Nephron progenitor cell (in vitro differentiated cells): ENCODE data around the gene GABRG3.
"Not testable (repeated sequence)": the region's sequence is repeated elsewhere in the genome, so short reads cannot be mapped to it uniquely, and the experiment has no call there.

Source experiments
- DNase-seq: peaks from one replicate; pipeline ENCODE4 v3.0.0; 2021
- H3K27ac Mint-ChIP-seq: 2 replicates; pipeline ENCODE4 v1.8.0; 2021; ENCODE audit warnings: mild to moderate bottlenecking, moderate library complexity, mixed read lengths
- H3K27me3 Mint-ChIP-seq: 2 replicates; pipeline ENCODE4 v1.8.0; 2021; ENCODE audit warnings: mild to moderate bottlenecking, low read depth, mixed read lengths; ENCODE audit not compliant: poor library complexity
- H3K36me3 Mint-ChIP-seq: 2 replicates; pipeline ENCODE4 v1.8.0; 2021; ENCODE audit warnings: low read depth, mixed read lengths
- H3K4me1 Mint-ChIP-seq: 2 replicates; pipeline ENCODE4 v1.8.0; 2021; ENCODE audit warnings: mixed read lengths
- H3K4me3 Mint-ChIP-seq: 2 replicates; pipeline ENCODE4 v1.8.0; 2021; ENCODE audit warnings: mild to moderate bottlenecking, moderate library complexity, mixed read lengths
- H3K9me3 Mint-ChIP-seq: 2 replicates; pipeline ENCODE4 v1.8.0; 2021; ENCODE audit warnings: mild to moderate bottlenecking, moderate library complexity, mixed read lengths
- TF ChIP-seq, protein P1 (sequence below): fragments of 200-600 bp; sonication (generic); IDR thresholded peaks from 2 replicates; pipeline ENCODE4 v1.5.0; 2021; ENCODE audit warnings: antibody characterized with exemption

The GABRG3 gene

GRCh38 chr15:26985050-26985449, 14.1 kb downstream of the GABRG3 start:
- no peak overlapping the region for H3K27ac Mint-ChIP-seq
- peaks cover 34% of the 10 kb centered on the region for H3K27me3 Mint-ChIP-seq
- peaks cover 8% of the 10 kb centered on the region for H3K9me3 Mint-ChIP-seq
- H3K4me1 Mint-ChIP-seq: no peaks in the 10 kb centered on the region
- no peak overlapping the region for H3K4me3 Mint-ChIP-seq
- TF ChIP-seq, protein P1, sequence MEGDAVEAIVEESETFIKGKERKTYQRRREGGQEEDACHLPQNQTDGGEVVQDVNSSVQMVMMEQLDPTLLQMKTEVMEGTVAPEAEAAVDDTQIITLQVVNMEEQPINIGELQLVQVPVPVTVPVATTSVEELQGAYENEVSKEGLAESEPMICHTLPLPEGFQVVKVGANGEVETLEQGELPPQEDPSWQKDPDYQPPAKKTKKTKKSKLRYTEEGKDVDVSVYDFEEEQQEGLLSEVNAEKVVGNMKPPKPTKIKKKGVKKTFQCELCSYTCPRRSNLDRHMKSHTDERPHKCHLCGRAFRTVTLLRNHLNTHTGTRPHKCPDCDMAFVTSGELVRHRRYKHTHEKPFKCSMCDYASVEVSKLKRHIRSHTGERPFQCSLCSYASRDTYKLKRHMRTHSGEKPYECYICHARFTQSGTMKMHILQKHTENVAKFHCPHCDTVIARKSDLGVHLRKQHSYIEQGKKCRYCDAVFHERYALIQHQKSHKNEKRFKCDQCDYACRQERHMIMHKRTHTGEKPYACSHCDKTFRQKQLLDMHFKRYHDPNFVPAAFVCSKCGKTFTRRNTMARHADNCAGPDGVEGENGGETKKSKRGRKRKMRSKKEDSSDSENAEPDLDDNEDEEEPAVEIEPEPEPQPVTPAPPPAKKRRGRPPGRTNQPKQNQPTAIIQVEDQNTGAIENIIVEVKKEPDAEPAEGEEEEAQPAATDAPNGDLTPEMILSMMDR: no peak
- H3K36me3 Mint-ChIP-seq: no peaks in the 10 kb centered on the region
- no peak for DNase-seq

GRCh38 chr15:26996250-26996649, 25.3 kb downstream of the GABRG3 start:
- no peak for DNase-seq
- no peaks in the 10 kb centered on the region for H3K4me1 Mint-ChIP-seq
- peaks cover 31% of the 10 kb centered on the region for H3K9me3 Mint-ChIP-seq
- H3K27me3 Mint-ChIP-seq: peaks cover 3% of the 10 kb centered on the region
- H3K4me3 Mint-ChIP-seq: no peak overlapping the region
- TF ChIP-seq, protein P1: no peak
- H3K27ac Mint-ChIP-seq: no peak overlapping the region
- H3K36me3 Mint-ChIP-seq: peaks cover 9% of the 10 kb centered on the region

GRCh38 chr15:27003003-27003402, 32.0 kb downstream of the GABRG3 start:
- H3K36me3 Mint-ChIP-seq, H3K27me3 Mint-ChIP-seq, H3K4me1 Mint-ChIP-seq, DNase-seq, H3K27ac Mint-ChIP-seq, H3K4me3 Mint-ChIP-seq: not testable (repeated sequence)
- H3K9me3 Mint-ChIP-seq: peaks cover 23% of the 10 kb centered on the region

DNA sequence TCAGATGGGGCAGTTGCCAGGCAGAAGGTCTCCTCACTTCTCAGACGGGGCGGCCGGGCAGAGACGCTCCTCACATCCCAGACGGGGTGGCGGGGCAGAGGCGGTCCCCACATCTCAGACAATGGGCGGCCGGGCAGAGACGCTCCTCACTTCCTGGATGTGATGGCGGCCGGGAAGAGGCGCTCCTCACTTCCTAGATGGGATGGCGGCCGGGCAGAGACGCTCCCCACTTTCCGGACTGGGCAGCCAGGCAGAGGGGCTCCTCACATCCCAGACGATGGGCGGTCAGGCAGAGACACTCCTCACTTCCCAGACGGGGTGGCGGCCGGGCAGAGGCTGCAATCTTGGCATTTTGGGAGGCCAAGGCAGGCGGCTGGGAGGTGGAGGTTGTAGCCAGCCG, 33.2 kb downstream of the GABRG3 start:
- H3K27me3 Mint-ChIP-seq, H3K36me3 Mint-ChIP-seq, H3K27ac Mint-ChIP-seq, H3K4me3 Mint-ChIP-seq, H3K4me1 Mint-ChIP-seq, DNase-seq: not testable (repeated sequence)
- H3K9me3 Mint-ChIP-seq: peaks cover 21% of the 10 kb centered on the region

GRCh38 chr15:27017168-27017809, 46.3 kb downstream of the GABRG3 start:
- Mint-ChIP-seq H3K36me3 (no peaks in the 10 kb centered on the region), H3K27ac (no peak overlapping the region), H3K27me3 (peaks cover 27% of the 10 kb centered on the region), H3K4me3 (no peak overlapping the region), H3K4me1 (no peaks in the 10 kb centered on the region), H3K9me3 (no peaks in the 10 kb centered on the region)
- TF ChIP-seq, protein P1: peak; percentile 91
- DNase-seq: peak; percentile 85

DNA sequence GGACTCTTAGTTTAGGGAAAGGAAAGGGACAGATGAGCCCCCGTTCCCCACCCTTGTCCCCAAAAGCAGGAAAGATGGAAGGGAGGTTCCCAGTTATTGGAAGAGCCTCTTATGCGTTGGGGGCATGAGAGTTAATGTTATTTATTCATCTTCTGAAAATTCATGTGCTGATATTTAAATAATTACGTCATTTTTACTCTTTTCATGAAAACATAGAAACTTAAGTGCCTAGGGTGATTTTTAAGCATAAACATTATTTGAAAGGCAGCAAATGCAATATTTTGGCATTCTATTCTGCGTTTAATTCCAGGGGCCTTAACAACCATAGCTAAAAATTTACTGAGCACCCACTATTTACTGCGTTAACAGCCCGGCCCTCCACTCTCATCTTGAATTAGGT, 48.7 kb downstream of the GABRG3 start:
- no peaks in the 10 kb centered on the region for H3K4me1 Mint-ChIP-seq
- no peak for DNase-seq
- no peak overlapping the region for H3K27ac Mint-ChIP-seq
- H3K27me3 Mint-ChIP-seq: peaks cover 30% of the 10 kb centered on the region
- TF ChIP-seq, protein P1: no peak
- no peaks in the 10 kb centered on the region for H3K36me3 Mint-ChIP-seq
- no peaks in the 10 kb centered on the region for H3K9me3 Mint-ChIP-seq
- no peak overlapping the region for H3K4me3 Mint-ChIP-seq

- H3K27ac Mint-ChIP-seq: no peak overlapping the region
- DNase-seq: no peak
- no peak overlapping the region for H3K4me3 Mint-ChIP-seq
- H3K36me3 Mint-ChIP-seq: no peaks in the 10 kb centered on the region
- H3K9me3 Mint-ChIP-seq: no peaks in the 10 kb centered on the region
- peaks cover 13% of the 10 kb centered on the region for H3K27me3 Mint-ChIP-seq
- TF ChIP-seq, protein P1: no peak
- H3K4me1 Mint-ChIP-seq: peaks cover 11% of the 10 kb centered on the region
These were observed 54.5 kb downstream of the GABRG3 start for GRCh38 chr15:27025481-27025966.
